ENCODE data around the gene PFKFB4. TPM values are rescaled to one million over a fixed set of nuclear protein-coding genes. Genes with fewer than 3 reads are reported as not detected.
A peak's percentile ranks its signal among the peaks of the same experiment; 100 is the strongest.
"Not testable (repeated sequence)": the region's sequence is repeated elsewhere in the genome, so short reads cannot be mapped to it uniquely, and the experiment has no call there.

The PFKFB4 gene
- total RNA-seq, 1 donor from 2014 or later: 11.5 TPM

GRCh38 chr3:48492461-48493202, 64.0 kb downstream of the PFKFB4 start:
- Mint-ChIP-seq H3K27me3 (ENCODE audit: unreplicated experiment) (no peaks in the 10 kb centered on the region), H3K4me3 (ENCODE audit: unreplicated experiment) (no peak overlapping the region)

DNA sequence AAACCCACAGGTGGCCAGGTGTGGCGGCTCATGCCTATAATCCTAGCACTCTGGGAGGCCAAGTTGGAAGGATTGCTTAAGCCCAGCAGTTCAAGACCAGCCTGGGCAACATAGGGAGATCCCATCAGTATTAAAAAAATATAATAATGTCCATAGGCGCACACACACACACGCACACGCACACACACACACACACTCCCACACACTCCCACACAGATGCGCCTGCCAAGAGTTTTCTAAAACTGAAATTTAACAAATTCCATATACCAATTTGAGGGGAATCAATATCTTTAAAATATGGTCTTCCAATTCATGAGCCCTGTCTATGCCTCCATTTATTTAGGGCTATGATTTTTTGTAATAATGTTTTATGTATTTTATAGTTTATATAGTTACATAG, 69.7 kb downstream of the PFKFB4 start:
- Mint-ChIP-seq H3K9me3 (ENCODE audit: unreplicated experiment) (no peaks in the 10 kb centered on the region), H3K4me1 (ENCODE audit: unreplicated experiment) (no peaks in the 10 kb centered on the region), H3K36me3 (ENCODE audit: low read depth, unreplicated experiment) (peaks cover 11% of the 10 kb centered on the region), H3K4me3 (ENCODE audit: unreplicated experiment) (no peak overlapping the region), H3K27ac (ENCODE audit: unreplicated experiment) (no peak overlapping the region), H3K27me3 (ENCODE audit: unreplicated experiment) (no peaks in the 10 kb centered on the region)
- TF ChIP-seq, protein P1, sequence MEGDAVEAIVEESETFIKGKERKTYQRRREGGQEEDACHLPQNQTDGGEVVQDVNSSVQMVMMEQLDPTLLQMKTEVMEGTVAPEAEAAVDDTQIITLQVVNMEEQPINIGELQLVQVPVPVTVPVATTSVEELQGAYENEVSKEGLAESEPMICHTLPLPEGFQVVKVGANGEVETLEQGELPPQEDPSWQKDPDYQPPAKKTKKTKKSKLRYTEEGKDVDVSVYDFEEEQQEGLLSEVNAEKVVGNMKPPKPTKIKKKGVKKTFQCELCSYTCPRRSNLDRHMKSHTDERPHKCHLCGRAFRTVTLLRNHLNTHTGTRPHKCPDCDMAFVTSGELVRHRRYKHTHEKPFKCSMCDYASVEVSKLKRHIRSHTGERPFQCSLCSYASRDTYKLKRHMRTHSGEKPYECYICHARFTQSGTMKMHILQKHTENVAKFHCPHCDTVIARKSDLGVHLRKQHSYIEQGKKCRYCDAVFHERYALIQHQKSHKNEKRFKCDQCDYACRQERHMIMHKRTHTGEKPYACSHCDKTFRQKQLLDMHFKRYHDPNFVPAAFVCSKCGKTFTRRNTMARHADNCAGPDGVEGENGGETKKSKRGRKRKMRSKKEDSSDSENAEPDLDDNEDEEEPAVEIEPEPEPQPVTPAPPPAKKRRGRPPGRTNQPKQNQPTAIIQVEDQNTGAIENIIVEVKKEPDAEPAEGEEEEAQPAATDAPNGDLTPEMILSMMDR (IDR thresholded peaks at IDR 0.05; ENCODE audit: unreplicated experiment): no peak
- DNase-seq (ENCODE audit: low spot score): no peak

More at GRCh38 chr3:48492461-48493202, 64.0 kb downstream of the PFKFB4 start:
- Mint-ChIP-seq H3K36me3 (ENCODE audit: low read depth, unreplicated experiment) (peaks cover 20% of the 10 kb centered on the region), H3K27ac (ENCODE audit: unreplicated experiment) (no peak overlapping the region), H3K4me1 (ENCODE audit: unreplicated experiment) (no peaks in the 10 kb centered on the region), H3K9me3 (ENCODE audit: unreplicated experiment) (no peaks in the 10 kb centered on the region)
- TF ChIP-seq, protein P1 (IDR thresholded peaks at IDR 0.05; ENCODE audit: unreplicated experiment): no peak
- DNase-seq (ENCODE audit: low spot score): no peak

DNA sequence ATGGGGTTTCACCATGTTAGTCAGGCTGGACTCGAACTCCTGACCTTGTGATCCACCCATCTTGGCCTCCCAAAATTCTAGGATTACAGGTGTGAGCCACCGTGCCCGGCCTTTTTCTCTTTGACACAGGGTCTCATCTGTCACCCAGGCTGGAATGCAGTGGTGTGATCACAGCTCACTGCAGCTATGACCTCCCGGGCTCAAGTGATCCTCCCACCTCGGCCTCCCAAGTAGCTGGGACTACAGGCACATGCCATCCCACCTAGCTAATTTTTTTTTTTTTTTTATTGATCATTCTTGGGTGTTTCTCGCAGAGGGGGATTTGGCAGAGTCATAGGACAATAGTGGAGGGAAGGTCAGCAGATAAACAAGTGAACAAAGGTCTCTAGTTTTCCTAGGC, 73.8 kb downstream of the PFKFB4 start:
- H3K4me3 Mint-ChIP-seq (ENCODE audit: unreplicated experiment); H3K27ac Mint-ChIP-seq (ENCODE audit: unreplicated experiment); H3K4me1 Mint-ChIP-seq (ENCODE audit: unreplicated experiment); H3K36me3 Mint-ChIP-seq (ENCODE audit: low read depth, unreplicated experiment); H3K9me3 Mint-ChIP-seq (ENCODE audit: unreplicated experiment); H3K27me3 Mint-ChIP-seq (ENCODE audit: unreplicated experiment); DNase-seq (ENCODE audit: low spot score): not testable (repeated sequence)

GRCh38 chr3:48480891-48481290, 75.7 kb downstream of the PFKFB4 start:
- H3K36me3 Mint-ChIP-seq (ENCODE audit: low read depth, unreplicated experiment): peaks cover 12% of the 10 kb centered on the region
- DNase-seq (ENCODE audit: low spot score); H3K4me1 Mint-ChIP-seq (ENCODE audit: unreplicated experiment); H3K4me3 Mint-ChIP-seq (ENCODE audit: unreplicated experiment); H3K27ac Mint-ChIP-seq (ENCODE audit: unreplicated experiment); H3K27me3 Mint-ChIP-seq (ENCODE audit: unreplicated experiment); H3K9me3 Mint-ChIP-seq (ENCODE audit: unreplicated experiment): not testable (repeated sequence)

- TF ChIP-seq, protein P1 (IDR thresholded peaks at IDR 0.05; ENCODE audit: unreplicated experiment): no peak
- no peak overlapping the region for H3K27ac Mint-ChIP-seq (ENCODE audit: unreplicated experiment)
- H3K9me3 Mint-ChIP-seq (ENCODE audit: unreplicated experiment): no peaks in the 10 kb centered on the region
- H3K4me1 Mint-ChIP-seq (ENCODE audit: unreplicated experiment): no peaks in the 10 kb centered on the region
- peaks cover 4% of the 10 kb centered on the region for H3K27me3 Mint-ChIP-seq (ENCODE audit: unreplicated experiment)
- H3K36me3 Mint-ChIP-seq (ENCODE audit: low read depth, unreplicated experiment): peaks cover 18% of the 10 kb centered on the region
- DNase-seq (ENCODE audit: low spot score): no peak
- H3K4me3 Mint-ChIP-seq (ENCODE audit: unreplicated experiment): peak overlapping the region; percentile 42
Observed at GRCh38 chr3:48478626-48479555, 77.7 kb downstream of the PFKFB4 start.
